ENCODE measurements around the gene WDPCP.

GRCh38 chr2:63440612-63441011 lies 147.7 kb downstream of the WDPCP start:
- TF ChIP-seq RFX5 (IDR thresholded peaks at IDR 0.05; ENCODE audit: low read depth, low read length): no peak
- TF ChIP-seq SREBF2 (IDR thresholded peaks at IDR 0.05; ENCODE audit: low read length): no peak
- no peak for TF ChIP-seq CTCF (IDR thresholded peaks at IDR 0.05 in 2 of 3, conservative IDR thresholded peaks at IDR 0.05 in 1 of 3; ENCODE audit: control insufficient read depth in 2 of 3, extremely low read depth in 1 of 3, insufficient read depth in 1 of 3, low read depth in 3 of 3, low read length in 3 of 3)
